CD14-positive monocyte (primary cell): Measurements from ENCODE around the gene PRDX6. TPM values are rescaled to one million over a fixed set of nuclear protein-coding genes. Genes with fewer than 3 reads are reported as not detected.
"Not testable (repeated sequence)": the region's sequence is repeated elsewhere in the genome, so short reads cannot be mapped to it uniquely, and the experiment has no call there.

ENCODE experiments used
- DNase-seq, 3 donors: peaks; one replicate each; pipeline ENCODE4 v3.0.0-alpha.2; 2011 to 2022
- H2AFZ ChIP-seq: 2 replicates; pipeline ENCODE4 v1.6.0; 2012; ENCODE audit warnings: mild to moderate bottlenecking, low read depth, low read length, inconsistent platforms; ENCODE audit not compliant: insufficient read depth, poor library complexity, severe bottlenecking
- H3K27ac ChIP-seq, 2 donors: 1 replicate in 1 of 2; 2 replicates in 1 of 2; pipeline ENCODE4 v1.5.1; 2012 to 2013; ENCODE audit warnings: low read length in 2 of 2, control low read depth in 1 of 2, inconsistent platforms in 1 of 2, low read depth in 1 of 2, mild to moderate bottlenecking in 1 of 2
- H3K27me3 ChIP-seq, 2 donors: one replicate each; pipeline versions ENCODE4 v1.6.0 to v1.6.1; 2011 to 2013; ENCODE audit warnings: low read length in 2 of 2; ENCODE audit not compliant: control insufficient read depth in 2 of 2, insufficient read depth in 2 of 2
- H3K36me3 ChIP-seq, 2 donors: replicated peaks in 1 of 2; 1 replicate in 1 of 2; 2 replicates in 1 of 2; pipeline versions ENCODE4 v1.5.1 to v1.6.1; 2012 to 2013; ENCODE audit warnings: low read length in 2 of 2, control low read depth in 1 of 2, inconsistent platforms in 1 of 2, mild to moderate bottlenecking in 1 of 2; ENCODE audit not compliant: insufficient read depth in 2 of 2, control insufficient read depth in 1 of 2
- H3K4me1 ChIP-seq, 2 donors: 1 replicate in 1 of 2; 2 replicates in 1 of 2; pipeline versions ENCODE4 v1.5.1 to v1.6.1; 2012 to 2013; ENCODE audit warnings: low read length in 2 of 2, control low read depth in 1 of 2, inconsistent platforms in 1 of 2, mild to moderate bottlenecking in 1 of 2, moderate library complexity in 1 of 2; ENCODE audit not compliant: insufficient read depth in 2 of 2, control insufficient read depth in 1 of 2
- H3K4me2 ChIP-seq: replicated peaks from 2 replicates; pipeline ENCODE3; 2012; ENCODE audit warnings: low read length, moderate library complexity, mild to moderate bottlenecking; ENCODE audit not compliant: poor library complexity, severe bottlenecking; ENCODE audit errors: extremely low read depth
- H3K4me3 ChIP-seq, 3 experiments: fragments of 200-600 bp in 1 of 3; sonication (generic) in 1 of 3; replicated peaks in 1 of 3; 1 replicate in 2 of 3; 2 replicates in 1 of 3; pipeline ENCODE4 v1.5.1; 2011 to 2013; ENCODE audit warnings: low read length in 3 of 3, mild to moderate bottlenecking in 3 of 3, control low read depth in 2 of 3, low read depth in 2 of 3, inconsistent platforms in 1 of 3, moderate library complexity in 1 of 3
- H3K79me2 ChIP-seq: 2 replicates; pipeline ENCODE4 v1.6.0; 2012; ENCODE audit warnings: mild to moderate bottlenecking, control low read depth, inconsistent platforms, low read length, moderate library complexity; ENCODE audit not compliant: insufficient read depth
- H3K9ac ChIP-seq: 2 replicates; pipeline ENCODE4 v1.6.0; 2017; ENCODE audit warnings: low read length, mild to moderate bottlenecking; ENCODE audit not compliant: insufficient read depth, poor library complexity, severe bottlenecking
- H3K9me3 ChIP-seq, 2 donors: replicated peaks in 1 of 2; 1 replicate in 1 of 2; 2 replicates in 1 of 2; pipeline versions ENCODE4 v1.5.1 to v1.6.1; 2012 to 2013; ENCODE audit warnings: low read length in 2 of 2, control low read depth in 1 of 2; ENCODE audit not compliant: control insufficient read depth in 1 of 2, insufficient read depth in 1 of 2
- H4K20me1 ChIP-seq: 2 replicates; pipeline ENCODE4 v1.6.0; 2012; ENCODE audit warnings: mild to moderate bottlenecking, low read length, control low read depth, moderate library complexity; ENCODE audit not compliant: insufficient read depth
- H3K27ac Mint-ChIP-seq, 7 donors: one replicate each; pipeline ENCODE4 v1.8.0; 2020; ENCODE audit warnings: mild to moderate bottlenecking in 7 of 7, mixed read lengths in 7 of 7, moderate library complexity in 6 of 7, inconsistent platforms in 2 of 7
- H3K27me3 Mint-ChIP-seq, 3 donors: one replicate each; pipeline ENCODE4 v1.8.0; 2021 to 2022; ENCODE audit warnings: low read depth in 3 of 3, mild to moderate bottlenecking in 3 of 3, mixed read lengths in 3 of 3, moderate library complexity in 3 of 3, inconsistent platforms in 1 of 3
- H3K36me3 Mint-ChIP-seq, 2 donors: one replicate each; pipeline ENCODE4 v1.8.0; 2020; ENCODE audit warnings: mixed read lengths in 2 of 2, inconsistent platforms in 1 of 2, mild to moderate bottlenecking in 1 of 2
- H3K4me1 Mint-ChIP-seq: one replicate; pipeline ENCODE4 v1.8.0; 2020; ENCODE audit warnings: mild to moderate bottlenecking, mixed read lengths
- H3K4me3 Mint-ChIP-seq, 2 donors: one replicate each; pipeline ENCODE4 v1.8.0; 2020; ENCODE audit warnings: mild to moderate bottlenecking in 2 of 2, mixed read lengths in 2 of 2, moderate library complexity in 1 of 2
- H3K9me3 Mint-ChIP-seq, 7 donors: one replicate each; pipeline ENCODE4 v1.8.0; 2020 to 2022; ENCODE audit warnings: mixed read lengths in 7 of 7, mild to moderate bottlenecking in 6 of 7, moderate library complexity in 6 of 7, inconsistent platforms in 2 of 7
- CTCF ChIP-seq: fragments of 200-600 bp; IDR thresholded peaks from one replicate; pipeline ENCODE4 v1.8.0; 2022; ENCODE audit warnings: antibody characterized with exemption, mild to moderate bottlenecking
- WGBS: methylation state at CpG from one replicate; pipeline ENCODE4 v1.1.5; 2013; ENCODE audit warnings: missing lambda C conversion rate; ENCODE audit not compliant: insufficient coverage; 5-methylcytosine and 5-hydroxymethylcytosine counted together
- intact Hi-C, 2 donors: fragments of 100-400 bp; cut with micrococcal nuclease; formaldehyde crosslinking; loops; one replicate each; pipeline versions ENCODE4 v1.15.0 to v1.15.1; 2023
- polyA plus RNA-seq, 3 donors: library from polyadenylated mRNA; depleted of rRNA in 1 of 3; unstranded in 2 of 3; stranded (reverse) in 1 of 3; fragments of 300-500 nt in 2 of 3; fragments of >200 nt in 1 of 3; fragmentation: Illumina TruSeq in 2 of 3; gene quantifications; 1 replicate in 2 of 3; 2 replicates in 1 of 3; pipeline ENCODE4 v1.2.3, GENCODE V29; 2012 to 2021

Gene PRDX6
- polyA plus RNA-seq, 3 donors = 89.5 to 142 (median 119) TPM

- peaks cover 7 to 19% of the 10 kb centered on the region in 2 donors for H3K9me3 ChIP-seq
- Mint-ChIP-seq H3K27me3 (peaks cover 0 to 2% (median 0%) of the 10 kb centered on the region in 3 donors), H3K27ac (no peak overlapping the region), H3K36me3 (peaks cover 32% of the 10 kb centered on the region in 2 donors), H3K9me3 (peaks cover 4 to 31% (median 12%) of the 10 kb centered on the region in 7 donors), H3K4me3 (no peak overlapping the region), H3K4me1 (no peaks in the 10 kb centered on the region)
- H2AFZ ChIP-seq = no peak overlapping the region
- WGBS = 100% methylated on average over 1 of the region's 2 CpGs
- no peak overlapping the region for H3K27ac ChIP-seq
- no peak for DNase-seq
- H3K9ac ChIP-seq = no peak overlapping the region
- no peak overlapping the region for H3K4me2 ChIP-seq
- intact Hi-C loops = no loop called here
- H3K79me2 ChIP-seq = no peaks in the 10 kb centered on the region
- H4K20me1 ChIP-seq = no peaks in the 10 kb centered on the region
- no peaks in the 10 kb centered on the region for H3K27me3 ChIP-seq
- no peak for TF ChIP-seq CTCF
- H3K36me3 ChIP-seq = peaks cover 27 to 38% of the 10 kb centered on the region in 2 donors
- H3K4me3 ChIP-seq = no peak overlapping the region
- no peaks in the 10 kb centered on the region for H3K4me1 ChIP-seq
These were observed 14.4 kb downstream of the PRDX6 start for GRCh38 chr1:173491508-173491907.

- H3K27me3 ChIP-seq, DNase-seq, H3K27ac ChIP-seq, H3K4me1 Mint-ChIP-seq, intact Hi-C loops, H3K27ac Mint-ChIP-seq, H4K20me1 ChIP-seq, H3K79me2 ChIP-seq, H3K9ac ChIP-seq, H3K4me2 ChIP-seq, H3K27me3 Mint-ChIP-seq, H3K4me3 ChIP-seq, H3K4me3 Mint-ChIP-seq, H2AFZ ChIP-seq, H3K4me1 ChIP-seq: not testable (repeated sequence)
- 100% methylated on average over 2 of the region's 8 CpGs for WGBS
- Histone ChIP-seq H3K9me3 (peaks cover 7 to 21% of the 10 kb centered on the region in 2 donors), H3K36me3 (peaks cover 11 to 22% of the 10 kb centered on the region in 2 donors)
- peaks cover 16% of the 10 kb centered on the region in 2 donors for H3K36me3 Mint-ChIP-seq
- H3K9me3 Mint-ChIP-seq = peaks cover 9 to 36% (median 14%) of the 10 kb centered on the region in 7 donors
These were observed 16.0 kb downstream of the PRDX6 start for GRCh38 chr1:173493125-173493524.
